ENCODE results near the gene CNTN5.

The CNTN5 gene

GRCh38 chr11:100294748-100295147 is 1274.0 kb downstream of the CNTN5 start:
- Histone ChIP-seq H3K4me3 (ENCODE audit: severe bottlenecking) (no peak overlapping the region), H3K36me3 (ENCODE audit: low read depth) (no peaks in the 10 kb centered on the region), H3K9me3 (ENCODE audit: severe bottlenecking) (no peaks in the 10 kb centered on the region), H3K4me1 (ENCODE audit: insufficient read depth, poor library complexity, severe bottlenecking) (no peaks in the 10 kb centered on the region), H3K27ac (ENCODE audit: poor library complexity, severe bottlenecking) (no peak overlapping the region), H3K27me3 (ENCODE audit: insufficient read depth, poor library complexity, severe bottlenecking) (peaks cover 6% of the 10 kb centered on the region)
- DNase-seq (ENCODE audit: low spot score), result no peak
- no peak for TF ChIP-seq CTCF (IDR thresholded peaks at IDR 0.05; ENCODE audit: poor library complexity, severe bottlenecking)
- ATAC-seq (ENCODE audit: low read depth), result no peak

- TF ChIP-seq CTCF (IDR thresholded peaks at IDR 0.05; ENCODE audit: poor library complexity, severe bottlenecking), result no peak
- H3K27ac ChIP-seq (ENCODE audit: poor library complexity, severe bottlenecking), result no peak overlapping the region
- H3K27me3 ChIP-seq (ENCODE audit: insufficient read depth, poor library complexity, severe bottlenecking), result peaks cover 7% of the 10 kb centered on the region
- no peak overlapping the region for H3K4me3 ChIP-seq (ENCODE audit: severe bottlenecking)
- no peak for DNase-seq (ENCODE audit: low spot score)
- no peaks in the 10 kb centered on the region for H3K9me3 ChIP-seq (ENCODE audit: severe bottlenecking)
- H3K4me1 ChIP-seq (ENCODE audit: insufficient read depth, poor library complexity, severe bottlenecking), result no peaks in the 10 kb centered on the region
- no peaks in the 10 kb centered on the region for H3K36me3 ChIP-seq (ENCODE audit: low read depth)
- ATAC-seq (ENCODE audit: low read depth), result no peak
Measured at GRCh38 chr11:100296051-100296679, 1275.4 kb downstream of the CNTN5 start.

GRCh38 chr11:100297516-100297915 is 1276.8 kb downstream of the CNTN5 start:
- no peak for ATAC-seq (ENCODE audit: low read depth)

GRCh38 chr11:100302824-100303223 is 1282.1 kb downstream of the CNTN5 start:
- no peaks in the 10 kb centered on the region for H3K9me3 ChIP-seq (ENCODE audit: severe bottlenecking)
- H3K4me3 ChIP-seq (ENCODE audit: severe bottlenecking), result no peak overlapping the region
- H3K36me3 ChIP-seq (ENCODE audit: low read depth), result no peaks in the 10 kb centered on the region
- H3K27ac ChIP-seq (ENCODE audit: poor library complexity, severe bottlenecking), result no peak overlapping the region
- H3K4me1 ChIP-seq (ENCODE audit: insufficient read depth, poor library complexity, severe bottlenecking), result no peaks in the 10 kb centered on the region
- H3K27me3 ChIP-seq (ENCODE audit: insufficient read depth, poor library complexity, severe bottlenecking), result peaks cover 17% of the 10 kb centered on the region
- ATAC-seq (ENCODE audit: low read depth), result no peak
- TF ChIP-seq CTCF (IDR thresholded peaks at IDR 0.05; ENCODE audit: poor library complexity, severe bottlenecking), result no peak
- DNase-seq (ENCODE audit: low spot score), result no peak

More at GRCh38 chr11:100297516-100297915, 1276.8 kb downstream of the CNTN5 start:
- Histone ChIP-seq H3K9me3 (ENCODE audit: severe bottlenecking) (no peaks in the 10 kb centered on the region), H3K27me3 (ENCODE audit: insufficient read depth, poor library complexity, severe bottlenecking) (peaks cover 13% of the 10 kb centered on the region), H3K27ac (ENCODE audit: poor library complexity, severe bottlenecking) (no peak overlapping the region), H3K4me1 (ENCODE audit: insufficient read depth, poor library complexity, severe bottlenecking) (no peaks in the 10 kb centered on the region), H3K36me3 (ENCODE audit: low read depth) (no peaks in the 10 kb centered on the region), H3K4me3 (ENCODE audit: severe bottlenecking) (no peak overlapping the region)
- no peak for DNase-seq (ENCODE audit: low spot score)
- no peak for TF ChIP-seq CTCF (IDR thresholded peaks at IDR 0.05; ENCODE audit: poor library complexity, severe bottlenecking)

GRCh38 chr11:100303897-100304296 is 1283.1 kb downstream of the CNTN5 start:
- no peak overlapping the region for H3K4me3 ChIP-seq (ENCODE audit: severe bottlenecking)
- no peaks in the 10 kb centered on the region for H3K36me3 ChIP-seq (ENCODE audit: low read depth)
- TF ChIP-seq CTCF (IDR thresholded peaks at IDR 0.05; ENCODE audit: poor library complexity, severe bottlenecking), result no peak
- no peaks in the 10 kb centered on the region for H3K9me3 ChIP-seq (ENCODE audit: severe bottlenecking)
- ATAC-seq (ENCODE audit: low read depth) (no peak), DNase-seq (ENCODE audit: low spot score) (no peak)
- peaks cover 17% of the 10 kb centered on the region for H3K27me3 ChIP-seq (ENCODE audit: insufficient read depth, poor library complexity, severe bottlenecking)
- no peaks in the 10 kb centered on the region for H3K4me1 ChIP-seq (ENCODE audit: insufficient read depth, poor library complexity, severe bottlenecking)
- H3K27ac ChIP-seq (ENCODE audit: poor library complexity, severe bottlenecking), result no peak overlapping the region
